Dermis blood vessel endothelial cell (primary cell): ENCODE results near the gene TDP1. TPM values are rescaled to one million over a fixed set of nuclear protein-coding genes. Genes with fewer than 3 reads are reported as not detected.
"Not testable (repeated sequence)": the region's sequence is repeated elsewhere in the genome, so short reads cannot be mapped to it uniquely, and the experiment has no call there.

Experiments
- DNase-seq: peaks from one replicate; pipeline ENCODE4 v3.0.0; 2010
- total RNA-seq: library from RNA; depleted of rRNA; stranded (reverse); fragments of >200 nt; gene quantifications from 2 replicates; pipeline ENCODE4 v1.2.3, GENCODE V29; 2014

Gene TDP1
- total RNA-seq, 1 donor from 2014 or later, result 21.3 TPM

- DNase-seq, result no peak
Measured at GRCh38 chr14:90054803-90055202, 99.1 kb downstream of the TDP1 start.

- no peak for DNase-seq
Measured at GRCh38 chr14:90056826-90057225, 101.1 kb downstream of the TDP1 start.

GRCh38 chr14:90058876-90059458, 103.2 kb downstream of the TDP1 start:
- no peak for DNase-seq

- DNase-seq, result peak; percentile 72
Measured at GRCh38 chr14:90060312-90060964, 104.7 kb downstream of the TDP1 start.

GRCh38 chr14:90060965-90061684, 105.4 kb downstream of the TDP1 start:
- DNase-seq, result no peak

- DNase-seq, result peak; percentile 19
Measured at GRCh38 chr14:90061685-90062126, 106.0 kb downstream of the TDP1 start, which contains the start of gene KCNK13. Gene KCNK13, plus strand, starts transcription at chr14:90061994. Its CDS starts 212 bp downstream, at chr14:90062206.

- peak; percentile 27 for DNase-seq
Measured at GRCh38 chr14:90062127-90062794, 106.5 kb downstream of the TDP1 start.

- peak; percentile 9 for DNase-seq
Measured at GRCh38 chr14:90062822-90063539, 107.3 kb downstream of the TDP1 start.

GRCh38 chr14:90072350-90072749, 116.6 kb downstream of the TDP1 start:
- DNase-seq, result no peak

GRCh38 chr14:90079576-90079975, 123.8 kb downstream of the TDP1 start:
- no peak for DNase-seq

GRCh38 chr14:90087433-90087832, 131.7 kb downstream of the TDP1 start:
- DNase-seq, result no peak

- no peak for DNase-seq
Measured at GRCh38 chr14:90088176-90088575, 132.4 kb downstream of the TDP1 start.

GRCh38 chr14:90089486-90089885, 133.8 kb downstream of the TDP1 start:
- DNase-seq, result not testable (repeated sequence)

GRCh38 chr14:90091393-90091792, 135.7 kb downstream of the TDP1 start:
- peak; percentile 64 for DNase-seq

- DNase-seq, result peak; percentile 25
Measured at GRCh38 chr14:90093942-90094595, 138.3 kb downstream of the TDP1 start.

Other genes starting within 250 kb of the TDP1 start
- gene EFCAB11, start 1.2 kb upstream of the TDP1 start, total RNA-seq, result 6.1 and 6.2 TPM in 2 replicates
- gene KCNK13, start 106.1 kb downstream of the TDP1 start, total RNA-seq, result 0.05 TPM in 1 of 2 replicates, not detected in the other